HepG2 (cell line): Measurements from ENCODE around the gene SELENOH. TPM values are rescaled to one million over a fixed set of nuclear protein-coding genes. Genes with fewer than 3 reads are reported as not detected.
A peak's percentile ranks its signal among the peaks of the same experiment; 100 is the strongest.

Experiments used
- ATAC-seq: fragments of 200-7000 bp; cut with Tn5 transposase; 3 replicates; pipeline ENCODE4 v1.9.1; 2020; ENCODE audit warnings: mild to moderate bottlenecking, moderate library complexity
- BruUV-seq: library from RNA; stranded (reverse); fragments of 400-500 nt; replicated peaks from 2 replicates; lab custom pipeline; 2021; lab: Mats Ljungman, UMichigan
- CTCF ChIA-PET: fragments of 300-600 bp; formaldehyde crosslinking; extraction: SDS; loops from one replicate; lab custom pipeline; 2021; ENCODE audit warnings: low total read pairs, inconsistent platforms, low intra/inter-chr PET ratio; lab: Yijun Ruan, JAX
- POLR2A ChIA-PET: fragments of 350-600 bp; sonication (Branson Sonifier 250); formaldehyde crosslinking; loops from one replicate; lab custom pipeline; 2020; ENCODE audit warnings: antibody characterized with exemption, inconsistent platforms; lab: Yijun Ruan, JAX
- DNase-seq: peaks from one replicate; pipeline ENCODE4 v3.0.0-alpha.2; 2015; ENCODE audit warnings: low spot score
- FAIRE-seq: peaks from 3 replicates; lab custom pipeline; 2011; peaks lifted over from hg19 to GRCh38; lab: Jason Lieb, UNC
- H2AFZ ChIP-seq: one replicate; pipeline ENCODE4 v1.6.1; 2011; ENCODE audit warnings: low read length, inconsistent platforms
- H3K27ac ChIP-seq: fragments of 300-600 bp; 3 replicates; pipeline ENCODE4 v1.8.0; 2011; ENCODE audit warnings: mixed run types, mild to moderate bottlenecking, mixed read lengths, low read length, inconsistent platforms; ENCODE audit not compliant: insufficient read depth; ENCODE audit errors: extremely low read length
- H3K27me3 ChIP-seq, 2 experiments: fragments of 200-600 bp in 1 of 2; 2 replicates in 1 of 2; 3 replicates in 1 of 2; pipeline versions ENCODE4 v1.6.0 to v1.8.0; 2011; ENCODE audit warnings: low read length in 2 of 2, mild to moderate bottlenecking in 2 of 2, moderate library complexity in 2 of 2, inconsistent platforms in 1 of 2; ENCODE audit not compliant: insufficient read depth in 2 of 2, control insufficient read depth in 1 of 2
- H3K36me3 ChIP-seq, 2 experiments: fragments of 200-600 bp in 1 of 2; replicated peaks in 1 of 2; 2 replicates in 1 of 2; 3 replicates in 1 of 2; pipeline versions ENCODE4 v1.5.1 to v1.8.0; 2011; ENCODE audit warnings: low read length in 2 of 2, inconsistent platforms in 1 of 2; ENCODE audit not compliant: insufficient read depth in 2 of 2, control insufficient read depth in 1 of 2
- H3K4me1 ChIP-seq: 2 replicates; pipeline ENCODE4 v1.5.1; 2012; ENCODE audit warnings: low read length, inconsistent platforms; ENCODE audit not compliant: insufficient read depth
- H3K4me2 ChIP-seq: 2 replicates; pipeline ENCODE4 v1.6.0; 2011; ENCODE audit warnings: low read depth, low read length, inconsistent platforms
- H3K4me3 ChIP-seq, 3 experiments: fragments of 200-600 bp in 1 of 3; sonication (generic), shearing (Covaris generic) in 1 of 3; replicated peaks in 1 of 3; 2 replicates each; pipeline ENCODE4 v1.5.1; 2011 to 2016; ENCODE audit warnings: low read length in 3 of 3, inconsistent platforms in 2 of 3, low read depth in 2 of 3, mild to moderate bottlenecking in 2 of 3, control low read depth in 1 of 3, mixed read lengths in 1 of 3; ENCODE audit not compliant: insufficient read depth in 1 of 3
- H3K79me2 ChIP-seq: one replicate; pipeline ENCODE4 v1.6.1; 2011; ENCODE audit warnings: low read length, inconsistent platforms; ENCODE audit not compliant: insufficient read depth
- H3K9ac ChIP-seq: 2 replicates; pipeline ENCODE4 v1.6.0; 2011; ENCODE audit warnings: mild to moderate bottlenecking, low read depth, low read length, inconsistent platforms; ENCODE audit not compliant: insufficient read depth
- H3K9me3 ChIP-seq: 2 replicates; pipeline ENCODE4 v1.5.1; 2012; ENCODE audit warnings: mild to moderate bottlenecking, low read length
- H4K20me1 ChIP-seq: 2 replicates; pipeline ENCODE4 v1.6.0; 2011; ENCODE audit warnings: inconsistent platforms, mild to moderate bottlenecking, low read length, moderate library complexity; ENCODE audit not compliant: insufficient read depth
- AGO2 ChIP-seq: fragments of 200-400 bp; formaldehyde crosslinking; optimal IDR thresholded peaks from 2 replicates; pipeline ENCODE3; 2017; ENCODE audit warnings: mild to moderate bottlenecking, low read depth, low read length, moderate library complexity
- CBX2 ChIP-seq, 2 experiments: fragments of 200-600 bp in 1 of 2; sonication (generic); formaldehyde crosslinking in 1 of 2; IDR thresholded peaks; 2 replicates each; pipeline versions ENCODE4 v1.7.0 to v1.8.1; 2018 to 2022; ENCODE audit warnings: low read depth in 2 of 2, low read length in 1 of 2, mild to moderate bottlenecking in 1 of 2, missing genetic modification reagents in 1 of 2
- DNMT1 ChIP-seq: sonication (generic); formaldehyde crosslinking; IDR thresholded peaks from 2 replicates; pipeline ENCODE4 v1.5.1; 2020; ENCODE audit warnings: mild to moderate bottlenecking, missing genetic modification reagents
- FOXA3 ChIP-seq: IDR thresholded peaks from 2 replicates; pipeline ENCODE4 v1.6.1; 2016; ENCODE audit warnings: missing genetic modification reagents, missing compliant biosample characterization
- PRMT3 ChIP-seq: sonication (generic); formaldehyde crosslinking; IDR thresholded peaks from 2 replicates; pipeline ENCODE4 v1.8.1; 2022; ENCODE audit warnings: low read depth, mild to moderate bottlenecking, moderate library complexity, missing genetic modification reagents, borderline replicate concordance
- RAD51 ChIP-seq: fragments of 450-650 bp; IDR thresholded peaks from 2 replicates; pipeline ENCODE4 v1.6.1; 2016; ENCODE audit warnings: borderline replicate concordance
- TFDP1 ChIP-seq: IDR thresholded peaks from 2 replicates; pipeline ENCODE4 v1.6.1; 2016; ENCODE audit warnings: missing compliant biosample characterization, missing genetic modification reagents, borderline replicate concordance
- ZNF430 ChIP-seq: sonication (generic); formaldehyde crosslinking; IDR thresholded peaks from 2 replicates; pipeline ENCODE4 v1.9.0; 2021; ENCODE audit warnings: mild to moderate bottlenecking, missing genetic modification reagents
- ZNF691 ChIP-seq: sonication (generic); formaldehyde crosslinking; IDR thresholded peaks from 2 replicates; pipeline ENCODE4 v1.4.0; 2020; ENCODE audit warnings: missing genetic modification reagents, low read depth, mild to moderate bottlenecking, borderline replicate concordance
- WGBS: methylation state at CpG from one replicate; pipeline ENCODE4 v1.1.6; 2017; ENCODE audit warnings: low lambda C conversion rate; 5-methylcytosine and 5-hydroxymethylcytosine counted together
- in situ Hi-C: cut with HindIII; loops from 2 replicates; pipeline ENCODE4 v1.10.0; 2017; ENCODE audit warnings: low pct_unique_long_range_greater_than_20kb; ENCODE audit not compliant: extremely low pct_ligation_motif_present
- intact Hi-C: fragments of 100-400 bp; cut with micrococcal nuclease; formaldehyde crosslinking; loops from one replicate; pipeline ENCODE4 v1.10.0; 2022; ENCODE audit not compliant: unreplicated experiment
- polyA plus RNA-seq, 8 experiments: library from polyadenylated mRNA; depleted of rRNA in 3 of 8; stranded (reverse) in 7 of 8; unstranded in 1 of 8; fragments of >200 nt; fragmentation: Illumina TruSeq in 4 of 8; extraction: Trizol in 4 of 8; gene quantifications; 2 replicates each; pipeline versions ENCODE4 v1.2.1 to v1.2.3, GENCODE V29; 2011 to 2016; ENCODE audit warnings: low read depth in 4 of 8, missing spikeins in 1 of 8, mixed read lengths in 1 of 8; ENCODE audit not compliant: insufficient read depth in 1 of 8
- total RNA-seq, 5 experiments: library from RNA; depleted of rRNA; stranded (reverse); fragments of >200 nt; fragmentation: Illumina TruSeq; extraction: Trizol; gene quantifications; 2 replicates each; pipeline ENCODE4 v1.2.3, GENCODE V29; 2016; ENCODE audit warnings: low read depth in 1 of 5
- TF ChIP-seq, protein P1 (sequence below): IDR thresholded peaks from 2 replicates; pipeline ENCODE4 v1.6.1; 2016
- TF ChIP-seq, protein P2 (sequence below): sonication (generic); formaldehyde crosslinking; IDR thresholded peaks from 2 replicates; pipeline ENCODE4 v1.5.1; 2020; ENCODE audit warnings: mild to moderate bottlenecking, missing genetic modification reagents, moderate library complexity
- TF ChIP-seq, protein P3 (sequence below): sonication (generic); formaldehyde crosslinking; IDR thresholded peaks from 2 replicates; pipeline ENCODE4 v1.5.0; 2020; ENCODE audit warnings: missing genetic modification reagents

The SELENOH gene
- total and polyA plus RNA-seq, 2 of the 13 experiments (the other 11 are each of a cell fraction or from before 2014, with no cell fraction given): 27.2 to 77.4 TPM

DNA sequence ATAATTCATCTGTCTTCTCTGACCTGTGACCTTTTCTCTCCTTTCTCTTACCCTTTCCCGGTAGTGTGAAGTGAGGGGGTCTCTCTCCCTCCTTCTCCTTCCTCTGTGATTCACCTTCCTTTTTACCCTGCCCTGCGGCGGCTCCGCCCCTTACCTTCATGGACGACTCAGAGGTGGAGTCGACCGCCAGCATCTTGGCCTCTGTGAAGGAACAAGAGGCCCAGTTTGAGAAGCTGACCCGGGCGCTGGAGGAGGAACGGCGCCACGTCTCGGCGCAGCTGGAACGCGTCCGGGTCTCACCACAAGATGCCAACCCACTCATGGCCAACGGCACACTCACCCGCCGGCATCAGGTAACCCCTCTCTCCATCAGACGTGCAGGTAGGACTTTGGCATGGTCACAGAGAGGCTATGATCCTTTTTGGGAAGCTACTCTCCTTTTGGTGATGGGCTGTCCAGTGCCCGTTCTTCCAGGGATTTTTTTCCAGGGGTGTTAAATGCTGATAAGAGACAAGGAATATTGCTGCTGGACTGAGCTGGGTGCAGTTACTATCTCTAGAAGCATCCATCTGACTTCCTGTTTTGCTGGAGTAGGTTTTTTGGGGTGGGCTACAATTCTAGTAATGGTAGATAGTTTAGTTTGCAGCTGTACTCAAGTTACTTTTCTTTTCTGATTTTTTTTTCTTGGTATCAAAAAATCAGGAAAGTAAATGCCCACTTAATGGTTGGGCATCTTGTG lies 50.2 kb downstream of the SELENOH start:
- peaks cover 47% of the 10 kb centered on the region for H4K20me1 ChIP-seq
- POLR2A ChIA-PET: no interaction called here
- no peak overlapping the region for H2AFZ ChIP-seq
- peaks cover 11 to 51% of the 10 kb centered on the region in 2 experiments for H3K36me3 ChIP-seq
- H3K4me2 ChIP-seq: no peak overlapping the region
- H3K9me3 ChIP-seq: no peaks in the 10 kb centered on the region
- FAIRE-seq (no peak), ATAC-seq (no peak), DNase-seq (no peak)
- no TSS peak for BruUV-seq
- 94% methylated on average over 18 of the region's 22 CpGs for WGBS
- in situ Hi-C loops (no loop called here), intact Hi-C loops (no loop called here)
- H3K4me1 ChIP-seq: peaks cover 68% of the 10 kb centered on the region
- no peak overlapping the region for H3K27ac ChIP-seq
- peaks cover 90% of the 10 kb centered on the region for H3K79me2 ChIP-seq
- no peak overlapping the region for H3K4me3 ChIP-seq
- H3K9ac ChIP-seq: no peak overlapping the region
- no peaks in the 10 kb centered on the region for H3K27me3 ChIP-seq
- CTCF ChIA-PET: no interaction called here
- TF ChIP-seq, protein P1, sequence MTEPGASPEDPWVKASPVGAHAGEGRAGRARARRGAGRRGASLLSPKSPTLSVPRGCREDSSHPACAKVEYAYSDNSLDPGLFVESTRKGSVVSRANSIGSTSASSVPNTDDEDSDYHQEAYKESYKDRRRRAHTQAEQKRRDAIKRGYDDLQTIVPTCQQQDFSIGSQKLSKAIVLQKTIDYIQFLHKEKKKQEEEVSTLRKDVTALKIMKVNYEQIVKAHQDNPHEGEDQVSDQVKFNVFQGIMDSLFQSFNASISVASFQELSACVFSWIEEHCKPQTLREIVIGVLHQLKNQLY (CRISPR knock-in tag): no peak
- TF ChIP-seq RAD51 (no peak), FOXA3 (CRISPR knock-in tag) (no peak), DNMT1 (CRISPR knock-in tag) (no peak), ZNF430 (CRISPR knock-in tag) (no peak), PRMT3 (CRISPR knock-in tag) (no peak), AGO2 (peak; percentile 58), CBX2 (IDR thresholded peaks at IDR 0.05; ENCODE audit: low read depth, low read length) (no peak), CBX2 (CRISPR knock-in tag; IDR thresholded peaks at IDR 0.05; ENCODE audit: low read depth) (no peak), ZNF691 (CRISPR knock-in tag) (no peak), TFDP1 (CRISPR knock-in tag) (no peak)
- TF ChIP-seq, protein P2, sequence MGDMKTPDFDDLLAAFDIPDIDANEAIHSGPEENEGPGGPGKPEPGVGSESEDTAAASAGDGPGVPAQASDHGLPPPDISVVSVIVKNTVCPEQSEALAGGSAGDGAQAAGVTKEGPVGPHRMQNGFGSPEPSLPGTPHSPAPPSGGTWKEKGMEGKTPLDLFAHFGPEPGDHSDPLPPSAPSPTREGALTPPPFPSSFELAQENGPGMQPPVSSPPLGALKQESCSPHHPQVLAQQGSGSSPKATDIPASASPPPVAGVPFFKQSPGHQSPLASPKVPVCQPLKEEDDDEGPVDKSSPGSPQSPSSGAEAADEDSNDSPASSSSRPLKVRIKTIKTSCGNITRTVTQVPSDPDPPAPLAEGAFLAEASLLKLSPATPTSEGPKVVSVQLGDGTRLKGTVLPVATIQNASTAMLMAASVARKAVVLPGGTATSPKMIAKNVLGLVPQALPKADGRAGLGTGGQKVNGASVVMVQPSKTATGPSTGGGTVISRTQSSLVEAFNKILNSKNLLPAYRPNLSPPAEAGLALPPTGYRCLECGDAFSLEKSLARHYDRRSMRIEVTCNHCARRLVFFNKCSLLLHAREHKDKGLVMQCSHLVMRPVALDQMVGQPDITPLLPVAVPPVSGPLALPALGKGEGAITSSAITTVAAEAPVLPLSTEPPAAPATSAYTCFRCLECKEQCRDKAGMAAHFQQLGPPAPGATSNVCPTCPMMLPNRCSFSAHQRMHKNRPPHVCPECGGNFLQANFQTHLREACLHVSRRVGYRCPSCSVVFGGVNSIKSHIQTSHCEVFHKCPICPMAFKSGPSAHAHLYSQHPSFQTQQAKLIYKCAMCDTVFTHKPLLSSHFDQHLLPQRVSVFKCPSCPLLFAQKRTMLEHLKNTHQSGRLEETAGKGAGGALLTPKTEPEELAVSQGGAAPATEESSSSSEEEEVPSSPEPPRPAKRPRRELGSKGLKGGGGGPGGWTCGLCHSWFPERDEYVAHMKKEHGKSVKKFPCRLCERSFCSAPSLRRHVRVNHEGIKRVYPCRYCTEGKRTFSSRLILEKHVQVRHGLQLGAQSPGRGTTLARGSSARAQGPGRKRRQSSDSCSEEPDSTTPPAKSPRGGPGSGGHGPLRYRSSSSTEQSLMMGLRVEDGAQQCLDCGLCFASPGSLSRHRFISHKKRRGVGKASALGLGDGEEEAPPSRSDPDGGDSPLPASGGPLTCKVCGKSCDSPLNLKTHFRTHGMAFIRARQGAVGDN (CRISPR knock-in tag): peak; percentile 17; the same call in 1 of the 2 replicates
- TF ChIP-seq, protein P3, sequence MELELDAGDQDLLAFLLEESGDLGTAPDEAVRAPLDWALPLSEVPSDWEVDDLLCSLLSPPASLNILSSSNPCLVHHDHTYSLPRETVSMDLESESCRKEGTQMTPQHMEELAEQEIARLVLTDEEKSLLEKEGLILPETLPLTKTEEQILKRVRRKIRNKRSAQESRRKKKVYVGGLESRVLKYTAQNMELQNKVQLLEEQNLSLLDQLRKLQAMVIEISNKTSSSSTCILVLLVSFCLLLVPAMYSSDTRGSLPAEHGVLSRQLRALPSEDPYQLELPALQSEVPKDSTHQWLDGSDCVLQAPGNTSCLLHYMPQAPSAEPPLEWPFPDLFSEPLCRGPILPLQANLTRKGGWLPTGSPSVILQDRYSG (CRISPR knock-in tag): no peak
